ENCODE results near the gene TADA2A.

DNA sequence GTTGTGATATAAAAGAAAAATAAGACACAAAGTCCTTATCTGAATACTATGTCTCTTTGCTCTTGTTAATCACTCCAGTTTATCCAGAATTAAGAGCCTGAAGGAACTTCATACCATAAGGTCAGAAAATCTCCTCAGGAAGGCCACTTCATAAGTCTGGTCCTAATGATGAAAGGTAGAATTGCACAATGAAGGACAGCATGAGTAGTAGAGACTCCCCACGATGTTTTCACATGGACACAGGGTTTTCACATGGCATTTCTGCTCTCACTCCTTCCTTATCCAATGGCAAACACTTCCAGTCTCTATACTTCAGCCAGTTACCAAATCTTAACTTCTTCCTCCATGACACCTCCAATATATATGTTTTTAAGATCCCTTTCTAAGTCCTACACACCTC is 41.1 kb upstream of the TADA2A start:
- TF ChIP-seq, protein P1, sequence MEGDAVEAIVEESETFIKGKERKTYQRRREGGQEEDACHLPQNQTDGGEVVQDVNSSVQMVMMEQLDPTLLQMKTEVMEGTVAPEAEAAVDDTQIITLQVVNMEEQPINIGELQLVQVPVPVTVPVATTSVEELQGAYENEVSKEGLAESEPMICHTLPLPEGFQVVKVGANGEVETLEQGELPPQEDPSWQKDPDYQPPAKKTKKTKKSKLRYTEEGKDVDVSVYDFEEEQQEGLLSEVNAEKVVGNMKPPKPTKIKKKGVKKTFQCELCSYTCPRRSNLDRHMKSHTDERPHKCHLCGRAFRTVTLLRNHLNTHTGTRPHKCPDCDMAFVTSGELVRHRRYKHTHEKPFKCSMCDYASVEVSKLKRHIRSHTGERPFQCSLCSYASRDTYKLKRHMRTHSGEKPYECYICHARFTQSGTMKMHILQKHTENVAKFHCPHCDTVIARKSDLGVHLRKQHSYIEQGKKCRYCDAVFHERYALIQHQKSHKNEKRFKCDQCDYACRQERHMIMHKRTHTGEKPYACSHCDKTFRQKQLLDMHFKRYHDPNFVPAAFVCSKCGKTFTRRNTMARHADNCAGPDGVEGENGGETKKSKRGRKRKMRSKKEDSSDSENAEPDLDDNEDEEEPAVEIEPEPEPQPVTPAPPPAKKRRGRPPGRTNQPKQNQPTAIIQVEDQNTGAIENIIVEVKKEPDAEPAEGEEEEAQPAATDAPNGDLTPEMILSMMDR (conservative IDR thresholded peaks at IDR 0.05; ENCODE audit: low read length): no peak
- no peak for TF ChIP-seq EZH2phosphoT487 (IDR thresholded peaks at IDR 0.05; ENCODE audit: borderline replicate concordance, low read depth, low read length)
